MCF 10A (cell line): ENCODE results near the gene TNFAIP1. TPM values are rescaled to one million over a fixed set of nuclear protein-coding genes. Genes with fewer than 3 reads are reported as not detected.

Experiments used
- BruUV-seq: library from RNA; stranded (reverse); fragments of 400-500 nt; replicated peaks from 2 replicates; lab custom pipeline; 2021; lab: Mats Ljungman, UMichigan
- CTCF ChIA-PET: fragments of 300-600 bp; sonication (Branson Sonifier 250); formaldehyde crosslinking; extraction: SDS; loops from one replicate; lab custom pipeline; 2021; ENCODE audit warnings: antibody characterized with exemption, inconsistent platforms; lab: Yijun Ruan, JAX
- POLR2A ChIA-PET: fragments of 300-600, 350-650 bp; sonication (Branson Sonifier 250); formaldehyde crosslinking; extraction: SDS; loops from one replicate; lab custom pipeline; 2020; ENCODE audit warnings: antibody characterized with exemption, inconsistent platforms; lab: Yijun Ruan, JAX
- DNase-seq: peaks from one replicate; pipeline ENCODE4 v3.0.0-alpha.2; 2018; ENCODE audit not compliant: unreplicated experiment
- H3K27ac Mint-ChIP-seq: one replicate; pipeline ENCODE4 v1.8.0; 2022; ENCODE audit warnings: mild to moderate bottlenecking, low read depth, mixed read lengths; ENCODE audit not compliant: unreplicated experiment
- H3K27me3 Mint-ChIP-seq: one replicate; pipeline ENCODE4 v1.8.0; 2022; ENCODE audit warnings: mixed read lengths; ENCODE audit not compliant: insufficient read depth, unreplicated experiment
- H3K36me3 Mint-ChIP-seq: one replicate; pipeline ENCODE4 v1.8.0; 2022; ENCODE audit warnings: mild to moderate bottlenecking, moderate library complexity, mixed read lengths; ENCODE audit not compliant: insufficient read depth, unreplicated experiment
- H3K4me1 Mint-ChIP-seq: one replicate; pipeline ENCODE4 v1.8.0; 2022; ENCODE audit warnings: mixed read lengths; ENCODE audit not compliant: insufficient read depth, unreplicated experiment
- H3K4me3 Mint-ChIP-seq: one replicate; pipeline ENCODE4 v1.8.0; 2022; ENCODE audit warnings: mild to moderate bottlenecking, moderate library complexity, mixed read lengths; ENCODE audit not compliant: unreplicated experiment
- H3K9me3 Mint-ChIP-seq: one replicate; pipeline ENCODE4 v1.8.0; 2022; ENCODE audit warnings: mixed read lengths; ENCODE audit not compliant: unreplicated experiment
- intact Hi-C: fragments of 100-400 bp; cut with micrococcal nuclease; formaldehyde crosslinking; loops from 2 replicates; pipeline ENCODE4 v1.14.1; 2022
- total RNA-seq: library from RNA; stranded (reverse); gene quantifications from 2 replicates; pipeline ENCODE4 v1.2.3, GENCODE V29; 2022
- TF ChIP-seq, protein P1 (sequence below): fragments of 200-600 bp; IDR thresholded peaks from one replicate; pipeline ENCODE4 v1.8.0; 2022; ENCODE audit warnings: antibody characterized with exemption, mild to moderate bottlenecking; ENCODE audit not compliant: unreplicated experiment

TNFAIP1 gene
- total RNA-seq, 1 experiment from 2014 or later: 65.0 TPM

DNA sequence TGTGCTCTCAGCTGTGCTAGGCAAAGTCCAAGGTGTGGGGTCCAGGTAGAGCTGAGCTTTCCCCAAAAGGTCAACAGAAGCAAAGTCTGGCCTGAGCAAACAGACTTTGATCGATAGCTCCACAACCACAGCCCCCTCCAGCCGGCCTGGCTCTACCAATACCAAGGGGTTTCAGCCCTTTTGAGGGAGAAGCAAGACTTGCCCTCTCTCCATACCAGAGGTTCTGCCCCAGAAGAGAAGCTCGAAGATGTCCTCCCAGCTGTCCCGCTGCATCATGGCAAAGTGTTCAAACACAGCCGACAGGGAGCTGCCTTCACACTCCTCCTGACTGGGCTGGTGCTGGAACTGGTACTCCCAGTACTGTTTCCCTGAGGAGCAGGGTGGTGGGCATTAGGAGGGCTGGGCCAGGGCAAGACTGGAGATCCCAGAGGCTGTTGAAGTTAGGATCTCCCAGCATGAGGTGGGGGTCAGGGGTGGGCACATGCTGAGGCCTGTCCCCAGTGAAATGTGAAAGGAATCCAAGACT lies 32.8 kb downstream of the TNFAIP1 start:
- H3K36me3 Mint-ChIP-seq: peaks cover 9% of the 10 kb centered on the region
- H3K27ac Mint-ChIP-seq: no peak overlapping the region
- intact Hi-C loops: no loop called here
- peaks cover 5% of the 10 kb centered on the region for H3K4me1 Mint-ChIP-seq
- BruUV-seq: no TSS peak
- POLR2A ChIA-PET: interaction anchor here (0.6 to 4.0 kb wide), 2 partner anchors 11 to 289 kb away, joined by 3 to 22 read pairs; partner anchors contain the start of gene POLDIP2
- TF ChIP-seq, protein P1, sequence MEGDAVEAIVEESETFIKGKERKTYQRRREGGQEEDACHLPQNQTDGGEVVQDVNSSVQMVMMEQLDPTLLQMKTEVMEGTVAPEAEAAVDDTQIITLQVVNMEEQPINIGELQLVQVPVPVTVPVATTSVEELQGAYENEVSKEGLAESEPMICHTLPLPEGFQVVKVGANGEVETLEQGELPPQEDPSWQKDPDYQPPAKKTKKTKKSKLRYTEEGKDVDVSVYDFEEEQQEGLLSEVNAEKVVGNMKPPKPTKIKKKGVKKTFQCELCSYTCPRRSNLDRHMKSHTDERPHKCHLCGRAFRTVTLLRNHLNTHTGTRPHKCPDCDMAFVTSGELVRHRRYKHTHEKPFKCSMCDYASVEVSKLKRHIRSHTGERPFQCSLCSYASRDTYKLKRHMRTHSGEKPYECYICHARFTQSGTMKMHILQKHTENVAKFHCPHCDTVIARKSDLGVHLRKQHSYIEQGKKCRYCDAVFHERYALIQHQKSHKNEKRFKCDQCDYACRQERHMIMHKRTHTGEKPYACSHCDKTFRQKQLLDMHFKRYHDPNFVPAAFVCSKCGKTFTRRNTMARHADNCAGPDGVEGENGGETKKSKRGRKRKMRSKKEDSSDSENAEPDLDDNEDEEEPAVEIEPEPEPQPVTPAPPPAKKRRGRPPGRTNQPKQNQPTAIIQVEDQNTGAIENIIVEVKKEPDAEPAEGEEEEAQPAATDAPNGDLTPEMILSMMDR: no peak
- DNase-seq: no peak
- H3K4me3 Mint-ChIP-seq: no peak overlapping the region
- no peaks in the 10 kb centered on the region for H3K9me3 Mint-ChIP-seq
- CTCF ChIA-PET: interaction anchor here (1.0 to 3.9 kb wide), 4 partner anchors 9 to 126 kb away, joined by 3 to 16 read pairs (median 6); no protein-coding TSS in a partner anchor
- no peaks in the 10 kb centered on the region for H3K27me3 Mint-ChIP-seq

DNA sequence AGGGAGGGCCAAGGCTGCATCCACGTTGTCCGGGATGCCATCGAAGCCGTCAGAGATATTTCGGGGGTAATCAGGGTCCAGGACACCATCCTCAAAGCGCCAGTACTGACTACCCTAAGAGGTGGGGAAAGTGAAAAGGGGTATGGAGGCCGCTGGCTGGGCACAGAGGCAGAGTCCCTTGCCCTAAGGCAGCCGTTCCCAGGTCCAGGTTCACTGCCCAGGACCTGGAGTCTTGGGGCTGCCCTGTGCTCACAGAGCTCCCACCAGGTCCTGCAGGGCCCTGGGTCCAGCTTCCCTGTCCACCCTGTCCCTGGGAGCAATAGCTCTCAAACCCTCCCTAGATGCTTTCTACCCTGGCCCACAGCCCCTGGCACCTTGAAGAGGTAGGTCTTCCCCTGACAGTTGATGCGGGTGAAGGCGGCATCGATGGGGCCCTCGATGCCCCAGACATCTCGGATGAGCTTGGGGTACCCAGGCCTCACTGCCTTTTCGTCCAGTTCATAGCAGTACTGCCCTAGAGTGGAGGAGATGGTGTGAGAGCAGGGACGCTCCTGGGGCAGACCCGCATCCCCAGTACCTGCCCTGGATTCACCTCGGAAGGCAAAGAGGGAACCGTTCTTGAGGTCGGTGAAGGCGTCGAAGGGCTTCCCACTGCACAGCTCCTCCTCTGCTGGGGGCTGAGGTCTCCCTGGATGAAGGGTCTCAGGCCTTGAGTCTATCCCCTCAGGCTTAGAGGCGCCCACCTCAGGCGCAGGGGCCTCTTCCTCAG lies 33.5 kb downstream of the TNFAIP1 start:
- no peaks in the 10 kb centered on the region for H3K9me3 Mint-ChIP-seq
- POLR2A ChIA-PET: interaction anchor here (0.6 to 4.0 kb wide), 3 partner anchors 11 to 289 kb away, joined by 3 to 22 read pairs (median 7); partner anchors contain the start of gene POLDIP2
- no peak overlapping the region for H3K4me3 Mint-ChIP-seq
- BruUV-seq: no TSS peak
- intact Hi-C loops: no loop called here
- no peak overlapping the region for H3K27ac Mint-ChIP-seq
- TF ChIP-seq, protein P1: no peak
- H3K27me3 Mint-ChIP-seq: no peaks in the 10 kb centered on the region
- peaks cover 4% of the 10 kb centered on the region for H3K36me3 Mint-ChIP-seq
- H3K4me1 Mint-ChIP-seq: peaks cover 5% of the 10 kb centered on the region
- CTCF ChIA-PET: interaction anchor here (1.0 to 3.9 kb wide), 4 partner anchors 9 to 125 kb away, joined by 3 to 16 read pairs (median 6); no protein-coding TSS in a partner anchor
- DNase-seq: no peak

DNA sequence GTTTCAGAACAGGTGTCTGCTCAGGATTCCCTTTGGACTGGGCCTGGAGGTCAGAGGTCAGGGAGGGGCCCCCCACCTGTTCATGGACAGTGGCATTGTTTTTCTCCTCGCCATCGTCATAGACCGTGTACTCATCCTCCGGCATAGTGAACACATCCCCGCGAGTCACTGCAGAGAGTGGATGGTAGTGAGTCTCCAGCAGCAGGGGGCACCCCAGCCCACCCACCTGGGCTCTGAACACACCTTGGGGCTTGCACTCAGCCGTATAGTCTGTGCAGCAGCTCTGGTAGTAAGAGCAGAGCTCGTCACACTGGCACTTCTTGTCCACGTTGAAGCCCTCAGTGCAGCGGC lies 34.1 kb downstream of the TNFAIP1 start:
- TF ChIP-seq, protein P1: no peak
- BruUV-seq: no TSS peak
- Mint-ChIP-seq H3K4me3 (no peak overlapping the region), H3K27ac (peak overlapping the region; percentile 9), H3K9me3 (no peaks in the 10 kb centered on the region), H3K4me1 (peaks cover 5% of the 10 kb centered on the region), H3K27me3 (no peaks in the 10 kb centered on the region), H3K36me3 (peaks cover 4% of the 10 kb centered on the region)
- intact Hi-C loops: no loop called here
- DNase-seq: peak; percentile 2
- ChIA-PET CTCF (interaction anchor here (1.0 to 3.9 kb wide), 3 partner anchors 10 to 47 kb away, joined by 3 to 16 read pairs (median 6); no protein-coding TSS in a partner anchor), POLR2A (interaction anchor here (0.8 to 4.0 kb wide), 2 partner anchors 10 to 12 kb away, joined by 7 to 22 read pairs; partner anchors contain the start of gene POLDIP2)
